C4-2B (cell line): ENCODE results near the gene POLD1.

Experiments used
- H3K27ac ChIP-seq: fragments of 450-650 bp; 2 replicates; pipeline ENCODE4 v1.5.1; 2017
- CTCF ChIP-seq: fragments of 450-650 bp; conservative IDR thresholded peaks from 2 replicates; pipeline ENCODE4 v1.5.1; 2017; ENCODE audit warnings: mild to moderate bottlenecking
- ZFX ChIP-seq: fragments of 450-650 bp; IDR thresholded peaks from 2 replicates; pipeline ENCODE4 v1.6.1; 2017

POLD1 gene

DNA sequence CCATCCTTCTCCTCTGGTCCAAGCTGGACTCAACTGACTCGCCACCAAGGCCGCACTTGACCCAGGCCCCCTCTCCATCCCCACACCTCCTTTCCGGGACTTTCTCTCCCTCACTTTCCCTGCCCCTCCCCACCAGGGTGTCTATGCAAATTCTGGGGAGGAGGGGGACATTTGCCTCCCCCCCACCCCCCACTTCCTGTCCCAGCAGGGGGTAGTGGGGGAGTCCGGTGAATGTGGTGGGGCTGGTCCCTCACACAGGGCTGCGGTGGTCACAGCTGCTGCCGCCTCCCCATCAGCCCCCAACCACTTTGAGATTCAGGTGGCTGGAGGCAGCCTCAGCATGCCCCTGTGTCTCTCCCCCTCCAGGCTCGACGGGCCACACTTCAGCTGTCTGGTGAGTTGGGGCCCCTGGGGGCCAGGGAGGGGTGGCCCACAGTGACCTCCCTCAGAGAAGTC lies 35.5 kb downstream of the POLD1 start:
- TF ChIP-seq CTCF, result no peak
- no peak for TF ChIP-seq ZFX
- no peak overlapping the region for H3K27ac ChIP-seq

GRCh38 chr19:50420127-50420526 lies 36.0 kb downstream of the POLD1 start:
- TF ChIP-seq ZFX (no peak), CTCF (no peak)
- H3K27ac ChIP-seq, result no peak overlapping the region

GRCh38 chr19:50420808-50421207 lies 36.7 kb downstream of the POLD1 start:
- TF ChIP-seq ZFX (no peak), CTCF (no peak)
- H3K27ac ChIP-seq, result no peak overlapping the region

GRCh38 chr19:50422397-50423278 lies 38.5 kb downstream of the POLD1 start:
- TF ChIP-seq ZFX, result no peak
- no peak for TF ChIP-seq CTCF
- no peak overlapping the region for H3K27ac ChIP-seq

DNA sequence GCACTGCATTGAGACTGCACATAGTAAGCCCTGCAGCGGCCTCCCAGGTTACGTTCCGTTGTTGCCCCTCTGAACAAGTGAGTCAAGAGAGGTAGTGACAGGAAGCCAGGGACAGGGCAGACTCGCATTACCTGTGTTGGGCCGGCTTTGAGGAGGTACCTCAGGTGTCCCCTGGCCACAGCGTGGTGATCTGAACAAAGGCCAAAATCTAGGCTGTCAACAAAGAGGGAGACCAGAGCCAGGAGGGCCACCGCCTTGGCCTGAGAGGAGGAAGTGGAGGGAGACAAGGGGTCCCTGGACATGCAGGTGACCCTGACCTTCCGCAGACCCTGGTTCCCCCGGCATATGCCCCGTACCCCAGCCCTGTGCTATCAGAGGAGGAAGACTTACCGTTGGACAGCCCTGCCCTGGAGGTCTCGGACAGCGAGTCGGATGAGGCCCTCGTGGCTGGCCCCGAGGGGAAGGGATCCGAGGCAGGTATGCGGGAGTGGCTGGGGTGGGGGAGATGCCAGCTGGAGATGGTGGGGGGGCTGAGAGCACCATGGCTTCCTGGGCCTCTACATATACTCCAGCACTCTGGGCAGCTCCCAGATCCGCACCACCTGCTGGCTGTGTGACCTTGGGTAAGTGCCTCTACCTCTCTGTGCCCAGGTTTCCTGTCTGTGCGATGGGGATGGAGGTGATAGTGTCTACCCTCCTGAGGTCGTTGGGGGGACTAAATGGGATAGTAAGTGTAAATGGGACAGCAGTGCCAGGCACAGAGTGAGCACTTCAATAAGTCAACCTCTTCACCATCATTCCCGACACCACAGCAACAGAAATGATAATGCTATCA lies 39.3 kb downstream of the POLD1 start:
- TF ChIP-seq ZFX (no peak), CTCF (no peak)
- H3K27ac ChIP-seq, result no peak overlapping the region

DNA sequence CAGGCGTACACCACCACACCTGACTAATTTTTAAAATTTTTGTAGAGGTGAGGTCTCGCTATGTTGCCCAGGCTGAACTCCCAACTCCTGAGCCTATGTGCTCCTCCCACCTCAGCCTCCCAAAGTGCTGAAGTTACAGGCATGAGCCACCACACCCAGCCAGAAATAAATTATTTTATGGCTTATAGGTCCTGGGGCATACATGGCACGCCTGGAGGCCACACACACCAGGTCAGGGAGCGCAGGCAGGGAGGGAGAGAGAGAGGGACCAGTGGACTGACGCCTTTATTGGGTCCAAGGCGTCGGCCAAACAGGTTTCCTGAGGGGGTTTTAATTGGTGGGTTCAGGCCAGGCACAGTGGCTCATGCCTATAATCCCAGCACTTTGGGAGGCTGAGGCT lies 41.4 kb downstream of the POLD1 start:
- no peak overlapping the region for H3K27ac ChIP-seq
- no peak for TF ChIP-seq ZFX
- TF ChIP-seq CTCF, result no peak
